A673 (cell line): ENCODE data around the gene LMF1. TPM values are rescaled to one million over a fixed set of nuclear protein-coding genes. Genes with fewer than 3 reads are reported as not detected.
"Not testable (repeated sequence)": the region's sequence is repeated elsewhere in the genome, so short reads cannot be mapped to it uniquely, and the experiment has no call there.

Experiments used
- BruUV-seq: library from RNA; stranded (reverse); fragments of 400-500 nt; replicated peaks from 2 replicates; lab custom pipeline; 2021; lab: Mats Ljungman, UMichigan
- CTCF ChIA-PET: fragments of 300-600 bp; sonication (Branson Sonifier 250); formaldehyde crosslinking; loops from one replicate; lab custom pipeline; 2022; ENCODE audit warnings: antibody characterized with exemption; lab: Charles Lee
- POLR2A ChIA-PET: fragments of 300-600 bp; sonication (Branson Sonifier 250); formaldehyde crosslinking; loops from one replicate; lab custom pipeline; 2022; ENCODE audit warnings: antibody characterized with exemption; ENCODE audit not compliant: low non-redundant PET; lab: Charles Lee
- DNase-seq: peaks from one replicate; pipeline ENCODE4 v3.0.0-alpha.2; 2015; ENCODE audit warnings: low spot score
- H3K27ac ChIP-seq: fragments of 200-600 bp; sonication (generic); 2 replicates; pipeline ENCODE4 v1.5.1; 2016; ENCODE audit warnings: mixed run types, low read depth, mild to moderate bottlenecking, mixed read lengths, antibody characterized with exemption, low read length; ENCODE audit not compliant: poor library complexity, severe bottlenecking
- H3K27me3 ChIP-seq: fragments of 200-600 bp; sonication (generic); replicated peaks from 2 replicates; pipeline ENCODE4 v1.6.1; 2017; ENCODE audit warnings: mixed run types, low read depth, mild to moderate bottlenecking, mixed read lengths, antibody characterized with exemption, low read length; ENCODE audit not compliant: insufficient read depth, poor library complexity
- H3K36me3 ChIP-seq: fragments of 200-600 bp; sonication (generic); 2 replicates; pipeline ENCODE4 v1.6.1; 2016; ENCODE audit warnings: mixed run types, mild to moderate bottlenecking, mixed read lengths, antibody characterized with exemption, low read length; ENCODE audit not compliant: insufficient read depth, poor library complexity, severe bottlenecking
- H3K4me1 ChIP-seq: fragments of 200-600 bp; sonication (generic); 2 replicates; pipeline ENCODE4 v1.6.1; 2017; ENCODE audit warnings: mixed run types, mild to moderate bottlenecking, mixed read lengths, antibody characterized with exemption, low read length; ENCODE audit not compliant: insufficient read depth, poor library complexity, severe bottlenecking
- H3K4me3 ChIP-seq: fragments of 200-600 bp; sonication (generic); 2 replicates; pipeline ENCODE4 v1.5.1; 2016; ENCODE audit warnings: low read depth, mixed run types, mild to moderate bottlenecking, mixed read lengths, low read length; ENCODE audit not compliant: poor library complexity, severe bottlenecking
- H3K9me3 ChIP-seq: fragments of 200-600 bp; sonication (generic); 2 replicates; pipeline ENCODE4 v1.6.1; 2016; ENCODE audit warnings: mixed run types, low read depth, mild to moderate bottlenecking, mixed read lengths, antibody characterized with exemption, low read length; ENCODE audit not compliant: poor library complexity, severe bottlenecking
- EZH2 ChIP-seq: fragments of 200-600 bp; sonication (generic); IDR thresholded peaks from 2 replicates; pipeline ENCODE4 v1.6.1; 2017; ENCODE audit warnings: borderline replicate concordance, low read depth, mild to moderate bottlenecking, mixed read lengths, antibody characterized with exemption, low read length; ENCODE audit not compliant: poor library complexity, severe bottlenecking
- intact Hi-C: fragments of 100-400 bp; cut with micrococcal nuclease; formaldehyde crosslinking; loops from one replicate; pipeline ENCODE4 v1.10.0; 2022; ENCODE audit not compliant: unreplicated experiment
- total RNA-seq: library from RNA; stranded (reverse); gene quantifications from 2 replicates; pipeline ENCODE4 v1.2.3, GENCODE V29; 2021
- TF ChIP-seq, protein P1 (sequence below): fragments of 300-800, 200-600 bp; sonication (generic); conservative IDR thresholded peaks from 2 replicates; pipeline ENCODE4 v1.5.1; 2017; ENCODE audit warnings: low read depth, mild to moderate bottlenecking, antibody characterized with exemption, low read length, moderate library complexity, mixed read lengths

Gene LMF1
- total RNA-seq, 1 experiment from 2014 or later: 21.0 TPM

DNA sequence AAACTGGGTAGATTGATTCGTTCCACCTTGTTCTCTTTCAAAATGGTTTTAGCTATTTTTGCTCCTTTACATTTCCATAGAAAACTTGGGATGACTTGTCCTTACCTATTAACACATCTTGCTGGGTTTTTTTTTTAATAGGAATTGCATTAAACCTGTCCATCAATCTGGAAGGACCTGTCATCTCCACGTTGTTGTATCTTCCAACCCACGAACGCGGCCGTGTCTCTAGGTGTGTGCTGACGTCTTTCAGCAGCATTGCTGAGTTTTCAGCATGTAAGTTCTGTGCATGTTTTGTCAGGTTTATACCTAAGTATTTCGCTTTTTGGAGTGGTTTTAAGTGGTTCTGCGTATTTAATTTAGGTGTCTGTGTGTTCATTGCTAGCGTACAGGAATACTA is 109.9 kb downstream of the LMF1 start:
- H3K9me3 ChIP-seq: no peaks in the 10 kb centered on the region
- no peaks in the 10 kb centered on the region for H3K36me3 ChIP-seq
- ChIA-PET CTCF (no interaction called here), POLR2A (no interaction called here)
- H3K4me1 ChIP-seq: no peaks in the 10 kb centered on the region
- intact Hi-C loops: no loop called here
- no peak overlapping the region for H3K4me3 ChIP-seq
- TF ChIP-seq, protein P1, sequence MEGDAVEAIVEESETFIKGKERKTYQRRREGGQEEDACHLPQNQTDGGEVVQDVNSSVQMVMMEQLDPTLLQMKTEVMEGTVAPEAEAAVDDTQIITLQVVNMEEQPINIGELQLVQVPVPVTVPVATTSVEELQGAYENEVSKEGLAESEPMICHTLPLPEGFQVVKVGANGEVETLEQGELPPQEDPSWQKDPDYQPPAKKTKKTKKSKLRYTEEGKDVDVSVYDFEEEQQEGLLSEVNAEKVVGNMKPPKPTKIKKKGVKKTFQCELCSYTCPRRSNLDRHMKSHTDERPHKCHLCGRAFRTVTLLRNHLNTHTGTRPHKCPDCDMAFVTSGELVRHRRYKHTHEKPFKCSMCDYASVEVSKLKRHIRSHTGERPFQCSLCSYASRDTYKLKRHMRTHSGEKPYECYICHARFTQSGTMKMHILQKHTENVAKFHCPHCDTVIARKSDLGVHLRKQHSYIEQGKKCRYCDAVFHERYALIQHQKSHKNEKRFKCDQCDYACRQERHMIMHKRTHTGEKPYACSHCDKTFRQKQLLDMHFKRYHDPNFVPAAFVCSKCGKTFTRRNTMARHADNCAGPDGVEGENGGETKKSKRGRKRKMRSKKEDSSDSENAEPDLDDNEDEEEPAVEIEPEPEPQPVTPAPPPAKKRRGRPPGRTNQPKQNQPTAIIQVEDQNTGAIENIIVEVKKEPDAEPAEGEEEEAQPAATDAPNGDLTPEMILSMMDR: no peak
- no peak for TF ChIP-seq EZH2
- no peaks in the 10 kb centered on the region for H3K27me3 ChIP-seq
- H3K27ac ChIP-seq: no peak overlapping the region
- DNase-seq: no peak
- no TSS peak for BruUV-seq

DNA sequence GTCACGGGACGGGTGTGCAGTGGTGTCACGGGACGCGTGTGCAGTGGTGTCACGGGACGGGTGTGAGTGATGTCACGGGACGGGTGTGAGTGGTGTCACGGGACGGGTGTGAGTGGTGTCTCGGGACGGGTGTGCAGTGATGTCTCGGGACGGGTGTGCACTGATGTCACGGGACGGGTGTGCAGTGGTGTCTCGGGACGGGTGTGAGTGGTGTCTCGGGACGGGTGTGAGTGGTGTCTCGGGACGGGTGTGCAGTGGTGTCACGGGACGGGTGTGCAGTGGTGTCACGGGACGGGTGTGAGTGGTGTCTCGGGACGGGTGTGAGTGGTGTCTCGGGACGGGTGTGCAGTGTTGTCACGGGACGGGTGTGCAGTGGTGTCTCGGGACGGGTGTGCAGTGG is 111.8 kb downstream of the LMF1 start:
- CTCF ChIA-PET, H3K27ac ChIP-seq, BruUV-seq, H3K4me1 ChIP-seq, H3K27me3 ChIP-seq, H3K9me3 ChIP-seq, intact Hi-C loops, H3K4me3 ChIP-seq, DNase-seq, H3K36me3 ChIP-seq, POLR2A ChIA-PET: not testable (repeated sequence)

DNA sequence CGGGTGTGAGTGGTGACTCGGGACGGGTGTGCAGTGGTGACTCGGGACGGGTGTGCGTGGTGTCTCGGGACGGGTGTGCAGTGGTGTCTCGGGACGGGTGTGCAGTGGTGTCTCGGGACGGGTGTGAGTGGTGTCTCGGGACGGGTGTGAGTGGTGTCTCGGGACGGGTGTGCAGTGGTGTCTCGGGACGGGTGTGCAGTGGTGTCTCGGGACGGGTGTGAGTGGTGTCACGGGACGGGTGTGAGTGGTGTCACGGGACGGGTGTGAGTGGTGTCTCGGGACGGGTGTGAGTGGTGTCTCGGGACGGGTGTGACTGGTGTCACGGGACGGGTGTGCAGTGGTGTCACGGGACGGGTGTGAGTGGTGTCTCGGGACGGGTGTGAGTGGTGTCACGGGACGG is 112.3 kb downstream of the LMF1 start:
- BruUV-seq, H3K27ac ChIP-seq, H3K27me3 ChIP-seq, H3K4me3 ChIP-seq, H3K9me3 ChIP-seq, intact Hi-C loops, H3K4me1 ChIP-seq, DNase-seq, H3K36me3 ChIP-seq, CTCF ChIA-PET, POLR2A ChIA-PET: not testable (repeated sequence)

DNA sequence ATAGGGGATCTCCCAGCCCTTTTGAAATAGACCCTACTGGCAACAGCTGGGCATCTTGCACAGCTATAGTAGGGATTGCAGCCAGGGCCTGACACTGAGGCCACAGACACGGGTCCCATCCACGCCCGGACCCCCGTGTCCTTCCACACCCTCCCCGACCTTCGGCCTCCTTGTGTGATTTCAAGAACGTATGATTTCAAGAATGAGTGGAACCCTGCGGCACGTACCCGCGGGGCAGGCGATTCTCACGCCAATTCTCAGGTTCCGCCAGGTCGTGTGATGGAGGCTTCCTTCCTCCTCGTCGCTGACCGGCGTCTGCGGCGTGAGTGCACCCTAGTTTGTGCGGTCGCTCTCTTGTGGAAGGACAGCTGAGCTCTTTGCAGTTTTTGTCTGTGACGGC is 114.0 kb downstream of the LMF1 start:
- Histone ChIP-seq H3K27me3 (no peaks in the 10 kb centered on the region), H3K36me3 (no peaks in the 10 kb centered on the region), H3K4me3 (no peak overlapping the region), H3K27ac (no peak overlapping the region), H3K4me1 (no peaks in the 10 kb centered on the region), H3K9me3 (no peaks in the 10 kb centered on the region)
- no TSS peak for BruUV-seq
- DNase-seq: no peak
- intact Hi-C loops: no loop called here
- TF ChIP-seq, protein P1: no peak
- no peak for TF ChIP-seq EZH2
- ChIA-PET POLR2A (no interaction called here), CTCF (no interaction called here)
